Measurements from ENCODE around the gene MGST1.
"Not testable (repeated sequence)": the region's sequence is repeated elsewhere in the genome, so short reads cannot be mapped to it uniquely, and the experiment has no call there.

DNA sequence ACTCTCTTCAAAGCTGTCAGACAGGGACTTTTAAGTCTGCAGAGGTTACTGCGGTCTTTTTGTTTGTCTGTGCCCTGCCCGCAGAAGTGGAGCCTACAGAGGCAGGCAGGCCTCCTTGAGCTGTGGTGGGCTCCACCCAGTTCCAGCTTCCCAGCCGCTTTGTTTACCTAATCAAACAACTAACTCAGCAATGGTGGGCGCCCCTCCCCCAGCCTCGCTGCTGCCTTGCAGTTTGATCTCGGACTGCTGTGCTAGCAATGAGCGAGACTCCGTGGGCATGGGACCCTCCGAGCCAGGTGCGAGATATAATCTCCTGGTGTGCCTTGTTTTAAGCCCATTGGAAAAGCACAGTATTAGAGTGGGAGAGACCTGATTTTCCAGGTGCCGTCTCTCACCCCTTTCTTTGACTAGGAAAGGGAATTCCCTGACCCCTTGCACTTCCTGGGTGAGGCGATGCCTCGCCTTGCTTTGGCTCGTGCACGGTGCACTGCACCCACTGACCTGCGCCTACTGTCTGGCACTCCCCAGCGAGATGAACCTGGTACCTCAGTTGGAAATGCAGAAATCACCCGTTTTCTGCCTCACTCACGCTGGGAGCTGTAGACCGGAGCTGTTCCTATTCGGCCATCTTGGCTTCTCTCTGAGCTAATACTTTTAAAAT, 35.3 kb downstream of the MGST1 start:
- TF ChIP-seq CTCF (IDR thresholded peaks at IDR 0.05); ZFX (IDR thresholded peaks at IDR 0.05; ENCODE audit: borderline replicate concordance): not testable (repeated sequence)

Data from 22Rv1 (cell line).